ENCODE results near the gene INPP5A. TPM values are rescaled to one million over a fixed set of nuclear protein-coding genes. Genes with fewer than 3 reads are reported as not detected.

Gene INPP5A
- total RNA-seq, 1 experiment from 2014 or later = 16.0 TPM

DNA sequence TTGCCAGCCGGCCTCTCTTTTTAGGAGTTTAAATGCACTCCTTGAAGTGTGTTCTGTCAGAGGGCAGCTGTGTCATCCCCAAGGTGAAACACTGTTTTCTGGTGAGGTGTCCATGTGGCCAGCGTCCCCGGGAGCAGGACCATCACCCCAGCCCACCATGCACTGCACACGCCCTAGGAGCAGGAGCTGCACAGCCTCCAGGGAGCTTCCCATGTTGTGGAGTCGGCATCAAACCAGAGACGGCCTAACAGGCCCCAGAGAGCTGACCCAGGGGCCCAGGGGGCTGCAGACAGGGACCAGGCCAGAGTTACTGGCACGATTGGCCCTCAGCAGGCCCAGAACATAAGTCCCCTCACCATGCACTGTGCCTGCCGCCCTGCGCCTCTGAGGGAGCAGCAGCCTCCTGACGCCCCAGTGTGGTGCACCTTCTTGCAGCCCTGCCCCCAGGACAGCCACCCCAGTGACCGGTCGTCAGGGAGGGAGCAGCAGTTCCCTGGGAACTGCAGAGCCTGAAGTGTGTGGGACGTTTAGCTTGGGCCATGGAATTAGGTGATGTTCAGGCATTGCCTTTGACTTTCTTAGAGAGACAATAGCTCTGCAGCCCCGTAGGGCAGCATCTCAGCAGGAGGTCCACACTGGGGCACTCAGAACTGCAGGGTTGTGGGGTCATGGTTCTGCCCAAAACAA is 150.4 kb downstream of the INPP5A start:
- no peak for DNase-seq (ENCODE audit: low read depth)

DNA sequence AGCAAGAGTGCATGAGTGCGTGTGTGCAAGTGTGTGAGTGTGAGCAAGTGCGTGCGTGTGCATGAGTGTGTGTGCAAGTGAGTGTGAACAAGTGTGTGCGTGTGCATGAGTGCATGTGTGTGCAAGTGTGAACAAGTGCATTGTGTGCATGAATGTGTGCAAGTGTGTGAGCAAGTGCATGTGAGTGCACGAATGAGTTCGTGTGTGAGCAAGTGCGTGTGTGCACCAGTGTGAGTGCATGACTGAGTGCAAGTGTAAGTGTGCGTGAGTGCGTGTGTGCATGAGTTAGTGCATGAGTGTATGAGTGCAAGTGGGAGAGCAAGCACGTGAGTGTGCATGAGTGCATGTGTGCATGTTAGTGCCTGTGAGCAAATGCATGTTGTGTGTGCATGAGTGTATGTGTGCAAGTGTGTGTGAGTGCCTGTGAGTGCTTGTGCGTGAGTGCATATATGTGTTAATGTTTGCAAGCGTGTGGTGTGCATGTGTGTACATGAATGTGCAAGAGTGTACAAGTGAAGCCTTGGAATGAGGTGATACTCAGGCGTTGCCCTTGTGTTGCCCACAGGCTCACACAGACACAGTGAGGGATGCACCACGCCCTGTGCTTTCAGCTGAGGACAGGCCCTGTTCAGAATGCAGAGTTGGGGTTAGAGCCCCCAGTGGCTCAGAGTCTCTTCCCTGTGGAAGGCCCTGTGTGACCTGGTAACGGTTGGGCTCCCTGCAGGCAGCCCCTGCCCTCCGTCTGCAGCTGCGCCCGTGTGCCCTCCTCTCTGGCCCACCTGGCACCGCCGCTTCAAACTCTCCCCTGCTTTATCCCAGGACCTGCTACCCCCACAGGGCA is 151.2 kb downstream of the INPP5A start:
- DNase-seq (ENCODE audit: low read depth) = no peak

DNA sequence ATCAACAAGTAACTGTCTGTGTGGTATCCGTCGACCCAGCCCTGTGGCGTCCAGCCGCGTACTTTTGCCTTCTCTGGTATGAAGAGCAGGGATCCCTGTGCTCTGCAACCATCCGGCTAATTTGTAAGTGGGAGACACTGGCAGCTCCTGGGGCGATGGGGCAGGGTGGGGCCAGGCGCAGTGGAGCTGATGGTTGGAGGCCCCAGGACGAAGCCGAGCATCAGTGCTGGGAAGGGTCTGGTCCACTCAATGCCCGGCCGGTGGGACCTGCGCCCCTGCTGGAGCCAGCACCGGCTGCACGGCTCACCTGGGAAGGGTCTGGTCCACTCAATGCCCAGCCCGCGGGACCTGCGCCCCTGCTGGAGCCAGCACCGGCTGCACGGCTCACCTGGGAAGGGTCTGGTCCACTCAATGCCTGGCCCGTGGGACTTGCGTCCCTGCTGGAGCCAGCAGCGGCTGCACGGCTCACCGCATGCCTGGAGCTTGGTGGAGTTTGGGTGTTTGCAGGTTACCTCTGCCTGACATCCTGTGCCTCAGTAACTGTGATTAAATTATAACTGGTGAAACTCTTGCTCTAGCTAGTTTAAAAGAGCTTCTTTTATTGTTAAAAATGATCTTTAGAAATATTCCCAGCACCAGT is 152.3 kb downstream of the INPP5A start:
- no peak for DNase-seq (ENCODE audit: low read depth)

DNA sequence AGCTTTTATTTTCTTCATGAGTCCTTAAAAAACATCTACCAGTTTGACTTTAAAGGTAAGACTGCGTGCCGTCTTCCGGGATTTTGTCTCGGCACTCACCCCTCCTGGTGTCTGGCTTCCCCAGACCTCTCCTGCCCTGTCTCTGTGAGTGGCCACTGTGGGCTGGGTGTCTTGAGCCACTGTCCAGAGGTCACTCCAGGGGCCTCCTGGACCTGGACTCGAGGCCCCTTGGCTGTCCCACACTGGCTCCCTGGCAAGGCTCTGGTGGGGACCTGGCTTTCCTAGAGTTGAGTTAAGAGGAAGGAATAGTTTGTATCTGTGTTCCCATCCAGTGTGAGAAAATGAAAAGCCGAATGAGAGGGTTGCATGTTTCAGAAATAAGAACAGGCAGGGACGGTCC is 152.8 kb downstream of the INPP5A start:
- DNase-seq (ENCODE audit: low read depth) = no peak

DNA sequence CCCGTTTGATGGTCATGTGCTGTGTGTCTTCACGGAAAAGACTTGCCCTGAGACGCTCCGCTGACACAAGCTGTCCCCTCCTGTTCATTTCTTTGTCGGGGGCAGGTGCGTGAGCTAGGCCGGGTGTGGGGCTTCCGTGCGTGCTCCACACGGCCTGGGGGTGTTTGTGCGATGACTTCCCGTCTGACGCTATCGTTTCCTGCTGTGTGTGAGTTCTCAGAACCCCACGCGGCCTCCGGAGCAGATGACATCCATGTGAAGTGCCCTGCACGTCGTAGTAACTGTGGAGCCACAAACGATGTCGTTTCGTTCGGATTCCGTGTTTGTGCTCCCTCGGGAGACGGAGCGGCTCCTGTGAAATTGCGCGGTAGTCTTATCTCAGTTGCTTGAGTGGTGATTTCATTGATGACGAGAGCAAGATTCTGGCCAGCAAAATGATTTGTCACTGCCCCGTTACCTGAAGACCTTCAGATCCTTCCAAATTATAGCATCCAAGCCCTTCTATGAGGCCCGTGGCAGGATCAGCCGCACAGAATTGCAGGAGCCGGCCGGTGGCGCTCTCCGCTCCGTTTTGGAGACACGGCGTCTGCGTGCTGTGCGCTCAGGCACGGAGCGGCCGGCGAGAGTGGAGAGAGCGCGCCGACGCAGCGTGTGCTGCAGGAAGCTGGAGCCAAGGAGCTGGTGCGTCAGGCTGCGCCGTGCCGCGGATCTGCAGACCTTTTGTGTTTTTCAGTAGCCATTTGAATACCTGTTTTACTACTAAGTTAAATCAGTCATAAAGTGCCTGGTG is 153.4 kb downstream of the INPP5A start:
- DNase-seq (ENCODE audit: low read depth) = no peak

- no peak for DNase-seq (ENCODE audit: low read depth)
Observed at GRCh38 chr10:132691711-132692153, 154.1 kb downstream of the INPP5A start.

DNA sequence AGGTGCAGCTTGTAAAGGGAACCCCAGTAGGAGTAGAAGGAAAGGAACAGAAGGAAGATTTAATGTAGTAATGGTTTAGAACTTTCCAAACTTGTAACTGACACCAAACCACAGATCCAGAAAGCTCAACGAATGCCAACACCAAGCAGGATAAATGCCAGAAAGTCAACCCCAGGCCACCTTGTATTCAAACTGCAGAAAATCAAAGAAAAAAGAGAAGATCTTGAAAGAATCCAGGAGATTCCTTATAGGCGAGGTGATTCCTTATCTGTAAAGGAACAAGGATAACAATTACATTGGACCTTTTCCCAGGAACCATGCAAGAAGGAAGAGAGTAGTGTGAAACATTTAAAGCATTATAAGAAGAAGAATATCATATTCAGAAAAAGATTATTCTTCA is 154.7 kb downstream of the INPP5A start:
- no peak for DNase-seq (ENCODE audit: low read depth)

- DNase-seq (ENCODE audit: low read depth) = no peak
Observed at GRCh38 chr10:132693676-132694075, 156.1 kb downstream of the INPP5A start.

DNA sequence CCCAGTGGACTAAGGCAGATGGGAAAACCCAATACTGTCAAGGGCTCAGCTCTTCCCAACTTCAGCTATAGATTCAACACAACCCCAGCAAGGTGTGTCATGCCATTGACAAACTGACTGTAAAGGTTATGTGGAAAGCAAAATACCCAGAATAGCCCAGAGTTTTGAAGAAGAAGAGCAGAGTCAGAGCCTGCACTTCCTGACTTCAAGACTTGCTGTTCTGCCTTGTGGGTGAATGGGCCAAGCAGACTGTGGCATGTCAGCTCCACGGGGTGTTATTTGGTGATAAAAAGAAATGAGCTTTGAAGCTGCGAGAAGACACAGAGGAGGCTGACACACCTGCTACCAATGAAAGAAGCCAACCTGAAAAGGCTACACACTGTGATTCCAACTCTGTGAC is 158.6 kb downstream of the INPP5A start:
- no peak for DNase-seq (ENCODE audit: low read depth)

GRCh38 chr10:132696728-132697577 is 159.4 kb downstream of the INPP5A start:
- DNase-seq (ENCODE audit: low read depth) = no peak

DNA sequence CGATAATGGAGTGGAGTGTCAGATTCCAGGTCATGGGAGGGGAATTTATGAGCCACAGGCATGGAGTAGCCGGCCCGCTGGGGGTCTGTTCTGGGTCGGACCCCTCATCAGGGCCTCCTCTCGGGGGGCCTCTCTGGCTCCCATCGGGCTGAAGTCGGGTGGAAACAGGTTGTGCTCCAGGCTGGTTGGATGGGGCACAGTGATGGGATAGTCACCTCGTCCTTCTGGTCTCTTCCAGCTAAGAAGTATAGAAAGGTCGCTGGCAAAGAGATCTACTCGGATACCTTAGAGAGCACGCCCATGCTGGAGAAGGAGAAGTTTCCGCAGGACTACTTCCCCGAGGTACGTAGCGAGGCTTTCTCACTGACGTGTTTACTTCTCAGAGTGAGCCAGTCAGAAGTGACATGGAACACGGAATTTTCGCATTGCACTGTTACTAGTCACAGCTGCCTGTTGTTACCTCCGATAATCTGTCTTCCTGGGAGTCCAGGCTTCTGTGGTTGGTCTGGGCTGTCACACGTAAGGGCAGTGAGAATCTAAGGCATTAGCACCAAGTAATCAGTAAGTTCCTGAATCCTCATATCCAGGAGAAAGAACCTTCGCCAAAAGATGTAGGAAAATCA is 160.1 kb downstream of the INPP5A start:
- no peak for DNase-seq (ENCODE audit: low read depth)

GRCh38 chr10:132698211-132698751 is 160.7 kb downstream of the INPP5A start:
- no peak for DNase-seq (ENCODE audit: low read depth)

- DNase-seq (ENCODE audit: low read depth) = no peak
Observed at GRCh38 chr10:132698761-132699391, 161.3 kb downstream of the INPP5A start.

GRCh38 chr10:132699411-132700155 is 162.0 kb downstream of the INPP5A start:
- DNase-seq (ENCODE audit: low read depth) = no peak

DNA sequence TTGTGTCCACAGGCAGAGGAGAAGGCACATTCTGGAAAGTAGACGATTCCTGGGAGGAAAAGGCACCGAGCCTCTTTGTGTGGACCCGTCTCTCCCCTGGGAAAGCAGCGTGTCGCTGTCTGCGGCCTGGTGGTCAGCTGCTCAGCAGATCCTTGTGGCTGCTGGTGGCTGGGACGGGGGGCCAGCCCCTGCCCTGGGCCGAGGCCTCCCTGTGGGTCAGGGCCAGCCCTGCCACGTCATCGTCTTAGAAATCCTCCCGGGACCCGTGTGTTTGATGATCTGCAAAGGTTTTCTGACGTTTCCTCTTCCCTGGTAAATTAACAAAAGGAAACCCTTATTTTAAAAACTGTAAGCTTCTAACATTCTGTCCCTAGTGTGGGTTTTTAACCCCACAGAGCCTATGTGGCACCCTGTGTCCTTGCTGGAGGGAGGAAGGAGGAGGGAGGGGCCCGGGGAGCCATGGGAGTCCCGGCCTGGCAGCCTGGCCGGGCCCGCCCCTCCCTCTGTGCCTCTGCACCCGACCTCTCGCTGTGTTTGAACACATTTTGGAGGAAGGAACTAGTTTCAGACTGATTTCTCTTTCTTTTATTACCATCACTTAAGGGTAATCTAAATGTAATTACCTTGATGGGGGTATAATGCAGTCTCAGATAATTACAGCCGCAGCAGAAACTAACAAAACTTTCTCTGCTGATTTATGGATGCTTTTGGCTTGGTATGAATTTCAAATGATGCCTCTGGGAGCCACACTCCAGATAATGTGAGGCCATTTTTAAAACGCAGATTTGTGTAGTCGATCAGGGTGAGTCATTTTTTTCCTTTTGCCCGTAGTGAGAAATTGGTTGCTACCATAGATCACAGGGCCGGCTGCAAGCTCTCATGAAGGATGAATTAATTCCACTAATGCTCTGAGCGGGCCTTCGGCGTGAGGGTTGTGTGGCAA is 162.8 kb downstream of the INPP5A start:
- no peak for DNase-seq (ENCODE audit: low read depth)

DNA sequence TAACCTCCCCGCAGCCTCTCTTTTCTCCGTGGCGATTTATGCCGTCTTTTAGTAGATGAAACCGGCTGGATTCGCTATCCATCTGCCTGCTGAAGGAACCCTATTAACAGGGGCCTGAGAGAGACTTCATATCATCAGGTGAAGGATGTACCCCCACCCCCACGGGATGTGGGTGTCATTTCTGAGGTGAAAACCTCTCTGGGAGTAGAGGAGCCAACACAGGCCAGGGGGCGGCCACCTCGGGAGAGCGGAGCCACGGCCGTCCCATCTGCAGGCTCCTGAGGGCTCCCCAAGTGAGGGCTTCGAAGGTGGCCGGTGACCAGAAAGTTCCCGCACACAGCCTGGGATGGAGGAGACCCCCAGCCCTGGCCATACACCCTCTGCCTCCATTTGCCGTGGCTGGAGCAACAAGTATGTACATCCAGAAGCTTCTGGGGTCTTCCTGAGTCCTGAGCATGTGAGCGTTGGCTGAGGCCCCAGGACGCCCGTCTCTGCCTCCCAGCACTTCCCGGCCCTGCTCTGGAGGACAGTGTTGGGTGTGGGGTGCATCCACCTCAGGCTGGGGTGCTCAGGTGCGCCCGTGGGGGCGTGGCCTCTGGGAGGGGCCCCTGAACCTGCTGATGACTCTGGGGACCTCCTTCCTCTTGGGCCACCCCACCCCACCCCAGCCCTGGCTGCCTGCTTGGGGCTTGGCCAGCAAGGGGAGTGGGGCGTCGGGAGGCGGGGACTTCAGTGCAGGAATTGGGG is 163.7 kb downstream of the INPP5A start:
- DNase-seq (ENCODE audit: low read depth) = no peak

DNA sequence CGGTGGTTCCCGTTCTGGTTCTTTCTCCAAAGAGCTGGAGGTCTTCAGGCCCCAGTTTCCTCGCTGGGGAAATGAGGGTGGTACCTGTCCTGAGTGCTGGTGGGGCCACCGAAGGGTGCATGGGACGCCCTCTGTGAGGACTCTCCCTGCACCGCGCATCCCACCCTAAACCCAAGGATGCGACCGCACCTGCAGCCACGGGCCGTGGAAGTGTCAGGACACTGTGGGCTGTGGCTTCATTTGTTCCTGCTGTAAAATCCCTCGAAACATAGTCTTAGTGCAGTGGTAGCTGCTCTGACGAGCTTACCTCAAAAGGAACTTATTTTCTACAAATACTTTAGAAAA is 164.2 kb downstream of the INPP5A start:
- no peak for DNase-seq (ENCODE audit: low read depth)

Measured in LHCN-M2 (cell line).